ENCODE data around the gene SLC23A2.
"Not testable (repeated sequence)": the region's sequence is repeated elsewhere in the genome, so short reads cannot be mapped to it uniquely, and the experiment has no call there.

Gene SLC23A2

GRCh38 chr20:4898282-4899244 is 102.7 kb downstream of the SLC23A2 start:
- no peak for DNase-seq

GRCh38 chr20:4897600-4897999 is 103.7 kb downstream of the SLC23A2 start:
- DNase-seq = no peak

GRCh38 chr20:4896971-4897497 is 104.3 kb downstream of the SLC23A2 start:
- no peak for DNase-seq

GRCh38 chr20:4896119-4896702 is 105.1 kb downstream of the SLC23A2 start:
- DNase-seq = no peak

- DNase-seq = peak; percentile 31 to 39
Observed at GRCh38 chr20:4894981-4895381, 106.3 kb downstream of the SLC23A2 start.

- DNase-seq = no peak
Observed at GRCh38 chr20:4894409-4894808, 106.9 kb downstream of the SLC23A2 start.

- DNase-seq = no peak
Observed at GRCh38 chr20:4893709-4894108, 107.6 kb downstream of the SLC23A2 start.

- DNase-seq = no peak
Observed at GRCh38 chr20:4891997-4892396, 109.3 kb downstream of the SLC23A2 start.

GRCh38 chr20:4891190-4891763 is 110.0 kb downstream of the SLC23A2 start:
- no peak for DNase-seq

GRCh38 chr20:4889446-4889845 is 111.9 kb downstream of the SLC23A2 start:
- DNase-seq = no peak

GRCh38 chr20:4887586-4887985 is 113.7 kb downstream of the SLC23A2 start:
- no peak for DNase-seq

GRCh38 chr20:4886771-4887527 is 114.4 kb downstream of the SLC23A2 start:
- DNase-seq = peak in 1 of 2 donors; percentile 26

- DNase-seq = no peak
Observed at GRCh38 chr20:4885877-4886276, 115.4 kb downstream of the SLC23A2 start.

GRCh38 chr20:4883546-4883945 is 117.8 kb downstream of the SLC23A2 start:
- DNase-seq = no peak

- no peak for DNase-seq
Observed at GRCh38 chr20:4883051-4883450, 118.3 kb downstream of the SLC23A2 start.

- DNase-seq = no peak
Observed at GRCh38 chr20:4881006-4881730, 120.1 kb downstream of the SLC23A2 start.

GRCh38 chr20:4880051-4880450 is 121.3 kb downstream of the SLC23A2 start:
- DNase-seq = no peak

- not testable (repeated sequence) for DNase-seq
Observed at GRCh38 chr20:4878099-4878498, 123.2 kb downstream of the SLC23A2 start.

GRCh38 chr20:4876731-4877130 is 124.6 kb downstream of the SLC23A2 start:
- DNase-seq = no peak

GRCh38 chr20:4876301-4876700 is 125.0 kb downstream of the SLC23A2 start:
- DNase-seq = no peak

- DNase-seq = no peak
Observed at GRCh38 chr20:4875578-4876067, 125.7 kb downstream of the SLC23A2 start.

- DNase-seq = no peak
Observed at GRCh38 chr20:4873396-4873795, 127.9 kb downstream of the SLC23A2 start.
